Colonic mucosa (tissue), 4 donors: ENCODE results near the gene SLFN12. TPM values are rescaled to one million over a fixed set of nuclear protein-coding genes. Genes with fewer than 3 reads are reported as not detected.

Experiments
- DNase-seq: peaks from one replicate; pipeline ENCODE4 v3.0.0-alpha.2; 2020
- H3K27ac ChIP-seq: fragments of 200-600 bp; one replicate; pipeline ENCODE4 v1.8.0; 2021
- H3K27me3 ChIP-seq: fragments of 200-600 bp; one replicate; pipeline ENCODE4 v1.8.0; 2021
- H3K36me3 ChIP-seq: fragments of 200-600 bp; one replicate; pipeline ENCODE4 v1.8.0; 2021
- H3K4me1 ChIP-seq: fragments of 200-600 bp; one replicate; pipeline ENCODE4 v1.8.0; 2021; ENCODE audit warnings: mild to moderate bottlenecking
- H3K4me3 ChIP-seq: fragments of 200-600 bp; one replicate; pipeline ENCODE4 v1.8.0; 2021
- H3K9ac ChIP-seq, 2 donors: one replicate each; pipeline ENCODE4 v1.7.0; 2013; ENCODE audit warnings: control low read depth in 2 of 2, low read depth in 2 of 2, low read length in 2 of 2
- H3K9me3 ChIP-seq: fragments of 200-600 bp; one replicate; pipeline ENCODE4 v1.8.0; 2021
- intact Hi-C: fragments of 100-400 bp; cut with DNase I; formaldehyde crosslinking; loops from one replicate; pipeline ENCODE4 v1.14.1; 2022
- total RNA-seq, 2 donors: library from RNA; stranded (reverse); fragmentation: NEBNext Ultra II Directional in 1 of 2; extraction: Animal tissue kit (Norgen Biotek cat#: 25700) in 1 of 2; gene quantifications; one replicate each; pipeline ENCODE4 v1.2.1, GENCODE V29; 2021
- TF ChIP-seq, protein P1 (sequence below): fragments of 200-600 bp; IDR thresholded peaks from one replicate; pipeline ENCODE4 v1.8.0; 2022; ENCODE audit warnings: antibody characterized with exemption, mild to moderate bottlenecking
- donor health status: healthy.
- donor health status: DM: no; HTN: no; CAD: no.
- donor health status: DM: no; HTN: no; CAD: no.

The SLFN12 gene
- total RNA-seq, 2 donors from 2014 or later, result 1.3 to 2.0 TPM

DNA sequence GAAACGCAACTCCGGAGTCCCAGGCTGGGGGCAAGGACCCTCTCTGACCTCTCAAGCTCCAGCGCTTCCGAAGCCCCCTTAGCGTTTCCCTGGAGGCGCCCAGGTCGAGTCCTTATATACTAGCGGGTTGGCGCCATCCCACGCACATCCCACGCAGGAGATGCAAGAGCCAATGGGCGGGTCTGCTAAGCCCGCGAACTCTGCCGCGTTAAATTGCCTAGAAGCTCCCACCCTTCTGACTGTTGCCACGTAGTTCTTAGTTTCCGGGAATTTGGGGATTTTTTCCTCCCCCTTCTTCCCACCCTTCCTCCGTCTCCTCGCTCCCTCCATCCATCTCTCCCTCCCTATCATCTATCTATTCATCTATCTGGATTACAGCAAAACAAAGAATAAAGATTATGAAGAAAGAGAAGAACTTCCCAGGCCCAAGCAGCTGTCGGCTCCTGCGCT is 58.7 kb downstream of the SLFN12 start, which contains the start of gene SLFN11:
TSS of gene SLFN11 (minus strand) at position 88 of the 450 bp plus-strand sequence. CDS start 9,814 bp downstream, outside the sequence.
- Histone ChIP-seq H3K4me1 (no peaks in the 10 kb centered on the region), H3K9me3 (no peaks in the 10 kb centered on the region), H3K27me3 (peaks cover 9% of the 10 kb centered on the region), H3K9ac (peak within 1 kb of the TSS; percentile 76 to 88), H3K4me3 (peak within 1 kb of the TSS; percentile 49), H3K36me3 (no peaks in the 10 kb centered on the region), H3K27ac (peak within 1 kb of the TSS; percentile 69)
- peak; percentile 71 for DNase-seq
- TF ChIP-seq, protein P1, sequence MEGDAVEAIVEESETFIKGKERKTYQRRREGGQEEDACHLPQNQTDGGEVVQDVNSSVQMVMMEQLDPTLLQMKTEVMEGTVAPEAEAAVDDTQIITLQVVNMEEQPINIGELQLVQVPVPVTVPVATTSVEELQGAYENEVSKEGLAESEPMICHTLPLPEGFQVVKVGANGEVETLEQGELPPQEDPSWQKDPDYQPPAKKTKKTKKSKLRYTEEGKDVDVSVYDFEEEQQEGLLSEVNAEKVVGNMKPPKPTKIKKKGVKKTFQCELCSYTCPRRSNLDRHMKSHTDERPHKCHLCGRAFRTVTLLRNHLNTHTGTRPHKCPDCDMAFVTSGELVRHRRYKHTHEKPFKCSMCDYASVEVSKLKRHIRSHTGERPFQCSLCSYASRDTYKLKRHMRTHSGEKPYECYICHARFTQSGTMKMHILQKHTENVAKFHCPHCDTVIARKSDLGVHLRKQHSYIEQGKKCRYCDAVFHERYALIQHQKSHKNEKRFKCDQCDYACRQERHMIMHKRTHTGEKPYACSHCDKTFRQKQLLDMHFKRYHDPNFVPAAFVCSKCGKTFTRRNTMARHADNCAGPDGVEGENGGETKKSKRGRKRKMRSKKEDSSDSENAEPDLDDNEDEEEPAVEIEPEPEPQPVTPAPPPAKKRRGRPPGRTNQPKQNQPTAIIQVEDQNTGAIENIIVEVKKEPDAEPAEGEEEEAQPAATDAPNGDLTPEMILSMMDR, result no peak
- intact Hi-C loops, result no loop called here

DNA sequence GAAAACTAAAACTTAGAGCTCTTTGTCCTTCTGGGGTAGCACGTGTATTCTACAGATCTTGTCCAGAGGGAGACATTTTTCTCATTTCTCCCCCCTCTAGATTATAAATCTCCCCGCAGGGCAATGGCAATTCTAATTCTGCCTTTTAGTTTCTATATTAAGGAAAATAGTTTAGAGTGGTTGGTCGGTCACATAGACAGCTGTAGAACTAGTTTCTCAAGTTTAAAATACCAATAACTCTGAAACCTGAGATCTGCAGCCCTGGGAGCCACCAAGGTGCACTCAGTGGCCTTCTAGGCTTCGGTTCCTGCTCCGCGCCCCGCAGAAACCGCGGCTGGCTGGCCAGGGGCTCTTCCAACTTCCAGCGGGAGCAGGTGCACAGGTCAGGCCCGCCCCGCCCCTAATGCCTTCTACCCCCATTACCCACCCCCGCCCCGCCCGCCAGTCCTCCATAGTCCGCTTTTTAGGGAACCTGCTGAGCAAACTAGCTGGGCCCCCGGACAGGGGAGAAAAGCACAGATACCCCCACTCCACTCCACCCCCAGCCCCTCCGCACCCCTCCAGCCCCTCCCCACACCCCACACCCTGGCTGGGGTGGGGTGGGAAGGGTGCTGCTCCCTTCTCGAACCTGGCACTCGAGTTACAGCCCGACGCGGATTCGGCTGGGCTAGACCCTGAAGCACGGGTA is 59.3 kb downstream of the SLFN12 start:
- Histone ChIP-seq H3K9ac (peak overlapping the region; percentile 76 to 88), H3K27me3 (peaks cover 9% of the 10 kb centered on the region), H3K4me3 (peak overlapping the region; percentile 49), H3K36me3 (no peaks in the 10 kb centered on the region), H3K4me1 (no peaks in the 10 kb centered on the region), H3K9me3 (no peaks in the 10 kb centered on the region), H3K27ac (peak overlapping the region; percentile 69)
- TF ChIP-seq, protein P1, result no peak
- DNase-seq, result peak; percentile 31
- intact Hi-C loops, result no loop called here

DNA sequence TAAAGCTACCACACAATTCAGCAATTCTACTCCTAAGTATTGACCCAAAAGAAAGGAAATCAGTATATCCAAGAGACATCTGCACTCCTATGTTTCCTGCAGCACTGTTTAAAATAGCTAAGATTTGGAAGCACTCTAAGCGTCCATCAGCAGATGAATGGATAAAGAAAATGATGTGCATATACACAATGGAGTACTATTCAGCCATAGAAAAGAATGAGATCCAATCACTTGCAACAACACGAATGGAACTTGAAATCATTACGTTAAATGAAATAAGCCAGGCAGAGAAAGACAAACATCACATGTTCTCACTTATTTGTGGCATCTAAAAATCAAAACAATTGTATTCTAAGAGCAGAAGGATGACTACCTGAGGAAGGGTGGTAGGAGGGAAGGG is 60.4 kb downstream of the SLFN12 start:
- no peak overlapping the region for H3K27ac ChIP-seq
- no peaks in the 10 kb centered on the region for H3K9me3 ChIP-seq
- no peak overlapping the region for H3K9ac ChIP-seq
- TF ChIP-seq, protein P1, result no peak
- H3K27me3 ChIP-seq, result peaks cover 9% of the 10 kb centered on the region
- no peak for DNase-seq
- intact Hi-C loops, result no loop called here
- no peaks in the 10 kb centered on the region for H3K36me3 ChIP-seq
- no peak overlapping the region for H3K4me3 ChIP-seq
- no peaks in the 10 kb centered on the region for H3K4me1 ChIP-seq

DNA sequence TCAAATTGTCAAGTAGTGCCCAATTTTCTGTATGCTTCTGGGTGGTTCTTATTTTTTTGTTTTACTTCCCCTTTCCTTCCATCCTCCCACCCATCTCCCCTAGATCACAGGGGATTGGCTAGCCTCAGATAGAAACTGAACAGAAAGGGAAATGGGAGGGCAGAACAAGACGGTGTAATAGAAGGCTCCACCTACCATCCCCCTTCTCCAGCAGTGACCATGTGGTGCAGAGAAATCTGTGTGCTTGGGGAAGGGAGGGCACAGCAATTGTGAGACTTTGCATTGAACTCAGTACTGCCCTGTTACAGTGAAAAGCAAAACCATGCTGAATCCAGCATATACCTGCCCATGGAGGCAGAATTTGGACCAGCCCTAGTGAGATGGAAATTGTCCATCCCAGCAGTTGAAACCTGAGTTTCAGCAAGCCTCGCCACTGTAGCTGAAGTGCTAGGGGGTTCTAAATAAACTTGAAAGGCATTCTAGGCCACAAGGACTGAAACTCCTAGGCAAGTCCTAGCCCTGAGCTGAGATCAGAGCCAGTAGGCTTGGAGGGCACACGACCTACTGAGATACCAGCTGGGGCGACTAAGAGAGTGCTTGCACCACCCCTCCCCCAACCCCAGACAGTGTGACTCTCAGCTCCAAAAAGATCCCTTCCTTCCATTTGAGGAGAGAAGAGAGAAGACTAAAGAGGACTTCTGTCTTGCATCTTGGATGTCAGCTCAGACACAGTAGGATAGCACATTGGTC is 64.0 kb downstream of the SLFN12 start:
- peak; percentile 30 for DNase-seq
- Histone ChIP-seq H3K27ac (no peak overlapping the region), H3K27me3 (no peaks in the 10 kb centered on the region), H3K4me3 (no peak overlapping the region), H3K36me3 (peaks cover 1% of the 10 kb centered on the region), H3K9ac (no peak overlapping the region), H3K9me3 (no peaks in the 10 kb centered on the region), H3K4me1 (no peaks in the 10 kb centered on the region)
- intact Hi-C loops, result no loop called here
- TF ChIP-seq, protein P1, result no peak

DNA sequence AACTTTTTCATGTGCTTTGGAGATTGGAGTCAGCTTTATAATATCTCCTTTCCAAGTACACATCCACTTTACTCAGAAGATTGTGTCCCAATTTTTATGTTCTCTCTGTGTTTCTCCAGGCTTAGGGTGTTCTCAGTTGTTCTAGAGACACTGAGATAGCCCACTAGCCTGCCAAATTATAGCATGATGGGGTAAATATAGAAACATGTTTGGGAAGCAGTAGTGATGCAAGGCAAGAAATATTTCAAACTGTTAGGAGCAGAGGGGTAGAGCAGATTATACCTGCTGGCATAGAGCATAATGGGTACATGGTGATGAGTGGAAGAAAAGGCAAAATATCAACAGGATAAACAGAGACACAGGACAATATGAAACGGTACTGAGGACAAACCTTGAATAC is 71.3 kb downstream of the SLFN12 start:
- H3K4me1 ChIP-seq, result no peaks in the 10 kb centered on the region
- H3K27ac ChIP-seq, result no peak overlapping the region
- H3K4me3 ChIP-seq, result no peak overlapping the region
- H3K36me3 ChIP-seq, result peaks cover 5% of the 10 kb centered on the region
- no peaks in the 10 kb centered on the region for H3K27me3 ChIP-seq
- TF ChIP-seq, protein P1, result no peak
- H3K9ac ChIP-seq, result no peak overlapping the region
- no peak for DNase-seq
- intact Hi-C loops, result no loop called here
- H3K9me3 ChIP-seq, result no peaks in the 10 kb centered on the region

Other genes with a start within 250 kb of the SLFN12 start
- gene SLC35G3, start 238.1 kb downstream of the SLFN12 start, total RNA-seq, result not detected
- gene SLFN5, start 189.4 kb downstream of the SLFN12 start, total RNA-seq, result 1 to 10 TPM; 3.0 to 8.5 TPM
- gene SLFN11, start 58.9 kb downstream of the SLFN12 start, total RNA-seq, result 1 to 10 TPM; 3.6 to 9.1 TPM
- gene SLFN13, start 16.3 kb upstream of the SLFN12 start, total RNA-seq, result 10 to 100 TPM in 1 of 2 donors, 1 to 10 TPM in 1; 6.2 to 10.2 TPM
- 1 to 10 TPM in 1 of 2 donors, under 1 TPM in 1; 0.86 to 1.0 TPM for gene SLFN12L, start 105.2 kb upstream of the SLFN12 start, total RNA-seq
- gene SLFN14, start 128.3 kb upstream of the SLFN12 start, total RNA-seq, result not detected
- 1 to 10 TPM; 2.6 to 5.9 TPM for gene PEX12, start 146.1 kb upstream of the SLFN12 start, total RNA-seq
- 100 to 1,000 TPM; 220 to 274 TPM for gene AP2B1, start 154.8 kb upstream of the SLFN12 start, total RNA-seq